Ishikawa (cell line): ENCODE data around the gene GRID1.

Experiments used
- CEBPB ChIP-seq: IDR thresholded peaks from 2 replicates; pipeline ENCODE4 v1.6.1; 2012
- CREB1 ChIP-seq: IDR thresholded peaks from 2 replicates; pipeline ENCODE4 v1.6.1; 2012; ENCODE audit warnings: low read depth
- EGR1 ChIP-seq: IDR thresholded peaks from 2 replicates; pipeline ENCODE4 v1.6.1; 2012
- EP300 ChIP-seq: IDR thresholded peaks from 2 replicates; pipeline ENCODE4 v1.6.1; 2012; ENCODE audit warnings: borderline replicate concordance
- FOXM1 ChIP-seq: IDR thresholded peaks from 2 replicates; pipeline ENCODE4 v1.6.1; 2012; ENCODE audit warnings: low read depth, borderline replicate concordance
- NFIC ChIP-seq: IDR thresholded peaks from 2 replicates; pipeline ENCODE4 v1.6.1; 2012
- RAD21 ChIP-seq: IDR thresholded peaks from 2 replicates; pipeline ENCODE4 v1.6.1; 2012; ENCODE audit warnings: low read depth
- TAF1 ChIP-seq: IDR thresholded peaks from 2 replicates; pipeline ENCODE4 v1.6.1; 2012; ENCODE audit warnings: low read depth, mild to moderate bottlenecking
- TCF12 ChIP-seq: IDR thresholded peaks from 2 replicates; pipeline ENCODE4 v1.6.1; 2012; ENCODE audit warnings: low read depth
- TEAD4 ChIP-seq: IDR thresholded peaks from 2 replicates; pipeline ENCODE4 v1.6.1; 2012
- YY1 ChIP-seq: IDR thresholded peaks from 2 replicates; pipeline ENCODE4 v1.6.1; 2012; ENCODE audit warnings: low read depth
- ZBTB7A ChIP-seq: IDR thresholded peaks from 2 replicates; pipeline ENCODE4 v1.6.1; 2012; ENCODE audit warnings: low read depth
- TF ChIP-seq, protein P1 (sequence below): IDR thresholded peaks from 2 replicates; pipeline ENCODE4 v1.6.1; 2012; ENCODE audit warnings: low read depth, mild to moderate bottlenecking
- TF ChIP-seq, protein P2 (sequence below): IDR thresholded peaks from 2 replicates; pipeline ENCODE4 v1.6.1; 2012
- TF ChIP-seq, protein P3 (sequence below): IDR thresholded peaks from 2 replicates; pipeline ENCODE4 v1.6.1; 2012

Gene GRID1

DNA sequence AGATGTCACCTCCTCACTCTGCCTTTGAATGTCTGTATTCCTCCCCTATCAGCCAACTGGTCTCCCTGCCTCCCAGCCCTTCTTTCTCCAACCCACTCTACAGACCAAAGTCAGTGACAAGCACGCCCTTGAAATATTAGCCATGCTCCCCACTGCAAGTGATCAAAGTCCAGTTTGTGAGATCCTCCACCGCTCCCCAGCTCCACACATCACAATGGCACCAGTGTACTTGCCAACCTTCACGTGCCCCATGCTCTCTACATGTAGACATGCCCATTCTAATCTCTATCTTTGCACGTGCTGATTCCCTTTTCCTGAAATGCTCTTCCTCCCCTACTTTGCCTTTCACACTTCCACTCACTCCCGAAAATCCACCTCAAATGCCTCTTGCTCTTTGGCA lies 150.9 kb downstream of the GRID1 start:
- TF ChIP-seq, protein P1, sequence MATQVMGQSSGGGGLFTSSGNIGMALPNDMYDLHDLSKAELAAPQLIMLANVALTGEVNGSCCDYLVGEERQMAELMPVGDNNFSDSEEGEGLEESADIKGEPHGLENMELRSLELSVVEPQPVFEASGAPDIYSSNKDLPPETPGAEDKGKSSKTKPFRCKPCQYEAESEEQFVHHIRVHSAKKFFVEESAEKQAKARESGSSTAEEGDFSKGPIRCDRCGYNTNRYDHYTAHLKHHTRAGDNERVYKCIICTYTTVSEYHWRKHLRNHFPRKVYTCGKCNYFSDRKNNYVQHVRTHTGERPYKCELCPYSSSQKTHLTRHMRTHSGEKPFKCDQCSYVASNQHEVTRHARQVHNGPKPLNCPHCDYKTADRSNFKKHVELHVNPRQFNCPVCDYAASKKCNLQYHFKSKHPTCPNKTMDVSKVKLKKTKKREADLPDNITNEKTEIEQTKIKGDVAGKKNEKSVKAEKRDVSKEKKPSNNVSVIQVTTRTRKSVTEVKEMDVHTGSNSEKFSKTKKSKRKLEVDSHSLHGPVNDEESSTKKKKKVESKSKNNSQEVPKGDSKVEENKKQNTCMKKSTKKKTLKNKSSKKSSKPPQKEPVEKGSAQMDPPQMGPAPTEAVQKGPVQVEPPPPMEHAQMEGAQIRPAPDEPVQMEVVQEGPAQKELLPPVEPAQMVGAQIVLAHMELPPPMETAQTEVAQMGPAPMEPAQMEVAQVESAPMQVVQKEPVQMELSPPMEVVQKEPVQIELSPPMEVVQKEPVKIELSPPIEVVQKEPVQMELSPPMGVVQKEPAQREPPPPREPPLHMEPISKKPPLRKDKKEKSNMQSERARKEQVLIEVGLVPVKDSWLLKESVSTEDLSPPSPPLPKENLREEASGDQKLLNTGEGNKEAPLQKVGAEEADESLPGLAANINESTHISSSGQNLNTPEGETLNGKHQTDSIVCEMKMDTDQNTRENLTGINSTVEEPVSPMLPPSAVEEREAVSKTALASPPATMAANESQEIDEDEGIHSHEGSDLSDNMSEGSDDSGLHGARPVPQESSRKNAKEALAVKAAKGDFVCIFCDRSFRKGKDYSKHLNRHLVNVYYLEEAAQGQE: no peak
- TF ChIP-seq CEBPB (no peak), TEAD4 (no peak), EP300 (no peak), RAD21 (no peak), TAF1 (no peak), FOXM1 (no peak), EGR1 (no peak)
- TF ChIP-seq, protein P2, sequence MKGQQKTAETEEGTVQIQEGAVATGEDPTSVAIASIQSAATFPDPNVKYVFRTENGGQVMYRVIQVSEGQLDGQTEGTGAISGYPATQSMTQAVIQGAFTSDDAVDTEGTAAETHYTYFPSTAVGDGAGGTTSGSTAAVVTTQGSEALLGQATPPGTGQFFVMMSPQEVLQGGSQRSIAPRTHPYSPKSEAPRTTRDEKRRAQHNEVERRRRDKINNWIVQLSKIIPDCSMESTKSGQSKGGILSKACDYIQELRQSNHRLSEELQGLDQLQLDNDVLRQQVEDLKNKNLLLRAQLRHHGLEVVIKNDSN: no peak

DNA sequence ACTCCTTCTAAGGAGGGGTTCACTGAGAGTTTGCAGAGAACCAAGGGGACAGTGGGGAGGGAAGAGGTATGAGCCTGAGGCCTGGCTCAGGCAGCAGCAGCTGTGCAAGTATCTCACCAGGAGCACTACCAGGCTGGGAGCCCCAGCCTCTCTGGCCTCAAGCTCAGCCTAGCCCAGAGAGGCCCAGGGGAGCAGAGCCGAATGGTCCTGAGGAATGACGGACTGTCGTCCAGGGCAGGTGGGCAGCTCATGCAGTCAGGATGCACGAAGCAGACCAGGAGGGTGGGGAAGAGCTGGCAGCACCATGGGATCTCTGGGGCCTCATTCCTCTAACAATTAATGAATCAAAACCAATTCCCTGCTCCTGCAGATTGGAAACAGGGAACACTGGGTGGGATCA lies 151.5 kb downstream of the GRID1 start:
- TF ChIP-seq, protein P3, sequence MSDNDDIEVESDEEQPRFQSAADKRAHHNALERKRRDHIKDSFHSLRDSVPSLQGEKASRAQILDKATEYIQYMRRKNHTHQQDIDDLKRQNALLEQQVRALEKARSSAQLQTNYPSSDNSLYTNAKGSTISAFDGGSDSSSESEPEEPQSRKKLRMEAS: no peak
- no peak for TF ChIP-seq EP300
- no peak for TF ChIP-seq FOXM1
- TF ChIP-seq EGR1: no peak
- TF ChIP-seq CREB1: no peak
- TF ChIP-seq RAD21: no peak
- TF ChIP-seq YY1: no peak
- no peak for TF ChIP-seq TCF12
- TF ChIP-seq, protein P1: no peak
- no peak for TF ChIP-seq TAF1
- TF ChIP-seq, protein P2: no peak
- TF ChIP-seq CEBPB: no peak
- no peak for TF ChIP-seq TEAD4
- no peak for TF ChIP-seq ZBTB7A
- TF ChIP-seq NFIC: no peak

DNA sequence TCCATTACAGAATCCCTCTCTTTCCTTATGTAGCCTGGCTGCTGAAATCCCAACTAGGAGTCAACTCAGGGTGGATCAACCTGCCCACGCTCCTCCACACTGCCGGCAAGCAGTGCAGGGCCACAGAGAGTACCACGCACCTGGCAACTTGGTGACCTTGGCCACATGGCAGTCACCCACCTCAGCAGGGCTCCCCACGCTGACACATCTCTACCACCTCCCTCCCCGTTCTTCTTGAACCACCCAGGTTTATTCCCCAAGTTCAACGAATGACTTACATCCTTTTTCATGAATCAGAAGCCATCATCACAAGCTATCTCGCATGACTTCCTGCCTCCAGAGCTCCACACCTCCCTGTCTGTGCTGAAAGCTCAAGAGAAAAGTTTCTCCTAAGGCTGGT lies 153.4 kb downstream of the GRID1 start:
- TF ChIP-seq CEBPB: no peak
- TF ChIP-seq, protein P3: no peak
- TF ChIP-seq TEAD4: no peak
- TF ChIP-seq FOXM1: no peak
- no peak for TF ChIP-seq NFIC
- no peak for TF ChIP-seq CREB1
- no peak for TF ChIP-seq TAF1
- TF ChIP-seq EP300: no peak
- TF ChIP-seq YY1: no peak
- TF ChIP-seq, protein P1: no peak
- no peak for TF ChIP-seq RAD21

DNA sequence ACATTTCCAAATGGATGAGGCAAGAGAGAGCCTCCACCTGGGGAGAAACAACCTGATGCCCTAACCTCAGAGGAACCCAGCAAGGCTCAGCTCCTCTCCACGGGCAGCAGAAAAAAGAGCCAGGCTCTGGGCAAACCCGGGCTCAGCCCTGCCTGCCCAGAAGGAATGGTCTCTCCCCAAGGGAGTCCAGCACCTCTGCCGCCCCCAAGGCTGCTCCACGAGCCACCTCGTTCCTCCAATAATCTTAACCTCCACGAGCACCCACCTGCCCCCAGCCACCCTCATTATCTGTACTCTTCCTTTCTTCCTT lies 154.2 kb downstream of the GRID1 start:
- TF ChIP-seq TCF12 (no peak), RAD21 (no peak), TAF1 (no peak)

DNA sequence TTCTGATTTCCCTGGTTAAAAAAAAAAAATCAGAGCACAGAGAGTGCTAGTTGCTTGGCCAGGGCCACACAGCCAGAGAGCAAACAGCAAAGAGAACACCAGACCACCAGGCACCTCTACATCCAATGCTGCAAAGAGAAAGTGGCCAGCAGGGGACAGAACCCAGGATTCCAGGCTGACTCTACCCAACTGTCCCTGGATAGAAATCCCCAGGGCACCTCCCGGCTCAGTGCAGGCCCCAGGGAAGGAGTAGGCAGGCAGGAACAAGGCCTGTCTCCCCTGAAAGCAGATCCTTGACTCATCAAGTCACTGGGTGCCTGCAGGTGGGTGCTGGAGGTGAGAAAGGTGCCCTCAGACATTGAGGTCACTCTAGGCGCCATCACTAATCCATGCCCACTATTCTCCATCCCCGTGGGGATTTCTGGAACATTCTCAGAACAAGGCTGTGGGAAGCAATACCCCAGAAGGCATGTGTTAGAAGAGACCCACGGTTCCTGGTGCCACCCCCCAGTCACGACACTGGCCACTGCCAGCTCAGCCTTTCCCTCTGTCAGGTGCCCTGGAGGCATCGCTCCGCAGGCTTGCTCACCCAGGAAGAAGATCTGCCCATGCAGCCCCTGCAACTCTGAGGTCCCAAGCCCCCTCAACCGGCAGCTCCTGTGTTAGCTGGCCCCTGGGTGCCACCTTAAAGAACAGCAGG lies 154.8 kb downstream of the GRID1 start:
- TF ChIP-seq, protein P3: no peak
- TF ChIP-seq ZBTB7A (no peak), NFIC (no peak), CEBPB (no peak), FOXM1 (no peak), YY1 (no peak), TAF1 (no peak), TEAD4 (no peak), CREB1 (no peak)
- TF ChIP-seq, protein P1: no peak
- TF ChIP-seq, protein P2: no peak
